Measurements from ENCODE around the gene KSR2.
"Not testable (repeated sequence)": the region's sequence is repeated elsewhere in the genome, so short reads cannot be mapped to it uniquely, and the experiment has no call there.

The KSR2 gene

DNA sequence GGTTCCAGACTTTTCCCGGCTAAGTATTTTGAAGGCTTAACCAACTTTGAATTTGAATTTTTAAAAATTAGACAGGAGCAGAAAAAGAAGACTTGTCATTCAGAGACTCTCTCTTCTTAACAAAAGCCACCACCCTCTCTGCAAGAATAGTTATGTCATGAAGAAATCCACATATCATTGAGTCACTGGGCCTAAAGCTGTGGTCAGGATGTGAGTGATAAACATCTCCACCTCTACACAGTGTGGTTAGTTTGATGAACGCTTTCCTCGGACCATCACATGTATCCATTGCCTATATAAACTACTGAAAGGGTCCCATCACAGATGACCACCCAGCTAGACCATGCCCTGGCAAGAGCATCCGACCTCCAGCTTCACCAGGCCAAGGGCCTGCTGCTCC, 226.1 kb downstream of the KSR2 start:
- DNase-seq = no peak

DNA sequence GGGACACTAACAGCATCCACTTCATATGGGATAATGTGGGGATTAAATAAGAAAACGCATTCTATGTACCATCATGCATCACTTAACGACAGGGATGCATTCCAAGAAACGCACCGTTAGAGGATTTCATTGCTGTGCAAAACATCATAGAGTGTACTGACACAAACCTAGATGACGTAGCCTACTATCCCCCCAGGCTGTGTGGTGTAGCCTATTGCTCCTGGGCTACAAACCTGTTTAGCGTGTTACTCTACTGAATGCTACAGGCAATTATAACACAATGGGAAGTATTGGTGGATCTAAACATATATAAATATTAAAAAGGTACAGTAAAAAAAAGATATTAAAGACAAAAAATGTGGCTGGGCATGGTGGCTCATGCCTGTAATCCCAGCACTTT, 230.6 kb downstream of the KSR2 start:
- no peak for DNase-seq

DNA sequence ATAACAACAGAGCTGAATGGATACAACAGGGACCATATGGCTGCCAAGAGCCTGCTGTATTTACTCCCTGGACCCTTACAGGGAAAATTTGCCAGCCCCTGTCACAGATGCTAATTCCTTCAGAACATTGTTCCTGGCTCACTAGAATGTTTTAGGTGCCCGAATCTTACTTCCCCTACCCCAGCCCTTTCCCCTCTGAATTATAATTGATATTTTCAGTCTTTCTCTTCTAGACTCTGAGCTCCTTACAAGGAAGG, 235.3 kb downstream of the KSR2 start:
- DNase-seq = no peak

DNA sequence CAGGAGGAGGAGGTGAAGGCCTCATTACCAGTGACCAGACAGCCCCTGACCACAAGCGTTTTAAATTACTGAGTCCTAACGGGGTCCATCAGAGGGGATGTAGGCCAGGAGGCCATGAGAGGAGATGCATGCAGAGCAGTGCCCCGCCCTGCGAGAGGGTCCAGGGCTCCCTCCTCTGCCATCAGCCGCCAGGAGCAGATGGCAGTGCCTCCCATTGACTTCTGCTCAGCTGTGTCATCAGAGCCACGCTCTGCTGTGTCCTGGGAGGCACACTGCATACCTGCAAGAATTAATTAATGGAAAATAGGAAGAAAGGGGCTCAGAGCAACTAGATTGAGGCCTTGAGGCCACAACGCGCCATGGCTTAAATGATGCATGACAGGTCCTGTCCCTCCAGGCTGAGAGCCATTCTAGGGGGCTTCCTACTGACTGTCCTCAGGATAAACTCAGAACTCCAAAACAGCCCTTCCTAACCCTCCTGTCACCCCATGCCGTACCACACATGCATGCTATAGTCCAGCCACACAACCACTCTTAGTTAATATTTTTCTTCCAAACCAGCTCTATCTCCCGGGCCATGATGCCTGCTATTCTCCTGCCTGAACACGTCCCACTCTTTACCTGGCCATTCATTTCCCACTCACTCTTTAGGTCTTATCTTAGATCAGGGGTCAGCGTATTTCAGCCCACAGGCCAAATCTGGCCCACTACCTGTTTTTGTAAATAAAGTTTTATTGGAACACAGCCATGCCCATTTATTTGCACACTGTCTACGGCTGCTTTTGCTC, 235.8 kb downstream of the KSR2 start:
- no peak for DNase-seq

DNA sequence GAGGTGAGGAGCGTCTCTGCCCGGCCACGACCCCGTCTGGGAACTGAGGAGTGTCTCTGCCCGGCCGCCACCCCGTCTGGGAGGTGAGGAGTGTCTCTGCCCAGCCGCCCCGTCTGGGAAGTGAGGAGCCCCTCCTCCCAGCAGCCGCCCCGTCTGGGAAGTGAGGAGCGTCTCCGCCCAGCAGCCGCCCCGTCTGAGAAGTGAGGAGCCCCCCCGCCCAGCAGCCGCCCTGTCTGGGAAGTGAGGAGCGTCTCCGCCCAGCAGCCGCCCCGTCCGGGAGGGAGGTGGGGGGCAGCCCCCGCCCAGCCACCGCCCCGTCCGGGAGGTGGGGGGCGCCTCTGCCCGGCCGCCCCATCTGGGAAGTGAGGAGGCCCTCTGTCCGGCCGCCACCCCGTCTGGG, 237.7 kb downstream of the KSR2 start:
- not testable (repeated sequence) for DNase-seq

DNA sequence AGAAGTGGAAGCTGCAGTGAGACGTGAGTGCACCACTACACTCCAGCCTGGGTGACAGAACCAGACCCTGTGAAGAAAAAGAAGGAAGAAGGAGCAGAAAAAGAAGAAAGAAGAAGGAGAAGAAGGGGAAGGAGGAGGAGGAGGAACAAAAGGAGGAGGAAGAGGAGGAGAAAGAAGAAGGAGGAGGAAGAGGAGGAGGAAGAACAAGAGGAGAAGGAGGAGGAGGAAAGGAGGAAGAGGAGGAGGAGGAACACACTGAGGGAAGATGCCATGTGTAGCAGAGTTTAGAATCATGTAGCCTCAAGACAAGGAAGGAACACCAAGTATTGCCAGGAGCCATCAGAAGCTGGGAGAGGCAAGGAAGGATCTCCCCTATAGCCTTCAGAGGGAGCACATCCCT, 241.5 kb downstream of the KSR2 start:
- DNase-seq = no peak

DNA sequence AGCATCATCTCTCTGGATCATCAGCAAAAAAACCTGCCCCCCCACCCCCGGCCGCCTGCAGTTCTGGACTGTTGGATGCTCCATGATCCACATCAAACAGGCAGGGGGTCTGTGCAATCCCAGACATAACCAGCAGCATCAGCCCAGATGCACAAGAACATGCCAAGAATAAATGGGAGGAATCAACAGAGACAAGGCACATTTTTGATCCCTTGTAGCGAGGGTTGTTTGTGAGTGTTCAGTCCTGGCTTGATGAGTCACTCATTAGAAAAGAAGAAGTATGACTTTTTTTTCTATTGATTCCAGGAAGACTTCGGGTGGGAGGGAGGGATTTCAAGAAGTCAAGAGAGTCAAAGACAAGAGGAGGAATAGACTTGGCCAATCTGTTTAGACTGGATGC, 244.2 kb downstream of the KSR2 start:
- DNase-seq = peak; percentile 5

DNA sequence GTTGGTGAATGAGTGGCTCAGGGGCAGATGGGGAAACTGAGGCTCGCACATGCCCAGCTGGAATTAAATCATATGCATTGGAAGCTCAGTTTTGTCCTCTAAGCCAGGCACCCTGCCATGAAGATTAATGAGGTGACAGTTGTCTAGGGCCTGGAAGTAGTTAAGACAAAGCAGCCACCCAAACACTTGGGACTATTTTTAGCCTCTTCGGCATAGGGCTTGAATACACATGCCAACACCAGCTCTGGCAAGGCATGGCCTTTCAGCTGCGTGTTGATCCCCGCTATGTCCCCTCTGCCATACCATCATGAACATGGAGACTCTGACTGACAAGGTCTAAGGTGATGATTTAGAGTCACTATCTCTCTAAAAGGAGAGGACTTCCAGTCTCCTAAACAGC, 250.2 kb downstream of the KSR2 start:
- DNase-seq = no peak

DNA sequence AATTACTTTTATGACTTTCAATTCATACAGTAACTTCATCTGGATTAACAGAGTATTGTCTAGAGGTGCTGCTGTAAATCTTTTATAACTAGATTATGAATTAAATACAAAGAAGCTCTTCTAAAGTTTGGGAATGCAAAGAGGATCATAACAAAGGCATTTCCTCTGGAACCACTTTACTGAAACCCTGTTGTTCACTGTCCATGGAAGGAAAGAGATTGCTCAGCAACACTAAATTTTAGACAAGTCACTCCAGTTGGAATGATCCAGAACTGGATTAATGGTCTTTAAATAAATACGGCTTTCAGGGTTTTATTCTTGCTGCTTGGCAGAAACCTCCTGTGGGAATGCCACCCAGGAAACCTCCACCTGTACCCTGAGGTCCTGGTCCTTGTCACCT, 250.6 kb downstream of the KSR2 start:
- DNase-seq = no peak

DNA sequence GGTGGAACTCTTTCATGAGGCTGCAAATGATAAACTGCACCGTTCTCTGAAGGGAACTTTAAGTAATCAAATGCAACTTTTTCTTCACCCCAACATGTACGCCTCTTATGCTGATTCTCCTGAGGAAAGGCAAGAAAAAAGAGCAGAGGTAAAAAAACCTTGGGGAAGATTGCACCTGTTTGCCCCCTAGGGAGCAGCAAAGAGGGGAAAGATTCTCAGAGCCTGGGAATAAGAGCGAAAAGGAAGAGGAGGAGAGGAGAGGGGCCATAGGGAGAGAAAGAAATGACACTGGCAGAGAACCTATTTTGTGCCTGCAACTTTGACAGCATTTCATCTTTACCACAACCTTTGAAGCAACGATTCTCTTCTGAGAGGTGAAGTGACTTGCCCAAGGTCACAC, 254.6 kb downstream of the KSR2 start:
- DNase-seq = no peak

DNA sequence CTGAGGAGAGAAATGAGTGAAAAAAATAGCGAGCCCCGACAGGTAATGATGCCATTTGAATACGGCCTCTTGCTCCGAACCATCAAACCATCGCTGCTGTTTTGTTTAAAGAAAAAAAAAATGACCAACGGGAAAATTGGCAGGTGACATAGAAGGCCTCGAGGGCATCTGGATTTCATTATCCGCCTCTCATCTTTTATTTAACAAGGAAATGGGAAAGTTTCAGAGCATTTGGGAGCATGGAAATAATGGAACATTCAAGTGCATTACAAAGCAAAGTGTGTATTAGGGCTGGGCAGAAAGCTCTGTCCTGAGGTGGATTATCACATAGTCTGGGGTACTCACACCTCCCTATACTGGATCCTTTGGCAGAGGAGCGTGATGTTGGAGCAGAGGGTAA, 258.7 kb downstream of the KSR2 start:
- DNase-seq = no peak

DNA sequence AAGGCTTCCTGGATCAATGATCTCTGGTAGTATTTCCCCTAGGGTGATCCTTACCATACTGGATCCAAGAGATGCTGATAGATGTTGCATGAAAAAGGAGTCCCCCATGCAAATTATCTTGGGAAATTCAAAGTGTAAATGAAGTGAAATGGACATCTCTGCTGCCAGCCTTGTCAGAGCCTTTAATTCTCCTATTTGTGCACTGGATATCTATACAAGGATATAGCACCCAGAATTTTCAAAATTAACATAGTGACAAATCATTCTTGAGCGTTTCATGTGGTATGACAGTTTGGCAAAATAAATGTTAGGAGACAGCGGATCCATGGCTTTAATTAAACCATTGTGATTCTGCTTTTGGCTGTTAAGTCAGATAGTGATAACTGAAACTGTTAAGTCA, 260.9 kb downstream of the KSR2 start:
- no peak for DNase-seq

DNA sequence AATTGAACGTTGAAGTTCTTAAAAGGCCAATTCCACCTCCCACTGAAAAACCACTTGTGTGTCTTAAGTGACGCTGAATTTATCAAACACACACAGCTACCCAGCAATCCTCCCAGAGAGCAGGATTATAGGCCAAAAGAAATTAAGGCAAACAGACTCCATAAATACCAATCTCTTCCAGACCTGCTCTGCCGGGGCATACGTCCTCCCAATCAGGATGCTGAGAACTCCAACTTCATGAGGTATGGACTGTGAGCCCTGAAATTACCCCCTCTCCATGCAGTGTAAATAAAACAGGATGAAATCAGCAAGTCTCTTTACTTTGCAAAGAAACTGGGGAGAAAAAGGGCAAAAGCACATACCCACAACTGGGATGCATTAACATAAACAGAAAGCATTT, 265.2 kb downstream of the KSR2 start:
- DNase-seq = no peak

DNA sequence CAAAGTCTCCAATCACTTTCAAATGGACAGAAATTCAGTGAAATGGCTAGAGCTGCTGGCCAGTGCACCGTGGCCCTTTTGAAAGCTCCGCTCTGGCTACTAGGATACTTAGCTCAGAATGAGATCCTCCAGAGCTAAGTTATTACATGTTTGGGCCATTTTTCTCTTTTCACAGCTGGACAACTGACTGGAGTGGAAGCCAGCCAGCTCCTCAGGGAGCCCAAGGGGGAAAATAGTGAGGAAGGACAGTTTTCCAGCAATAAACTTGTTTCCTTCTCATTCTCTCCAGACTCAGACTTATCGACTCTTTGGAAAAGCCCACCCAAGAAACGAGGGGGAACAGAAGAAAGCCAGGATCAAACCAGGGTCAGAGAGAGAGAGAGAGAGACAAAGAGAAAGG, 266.0 kb downstream of the KSR2 start:
- no peak for DNase-seq

DNA sequence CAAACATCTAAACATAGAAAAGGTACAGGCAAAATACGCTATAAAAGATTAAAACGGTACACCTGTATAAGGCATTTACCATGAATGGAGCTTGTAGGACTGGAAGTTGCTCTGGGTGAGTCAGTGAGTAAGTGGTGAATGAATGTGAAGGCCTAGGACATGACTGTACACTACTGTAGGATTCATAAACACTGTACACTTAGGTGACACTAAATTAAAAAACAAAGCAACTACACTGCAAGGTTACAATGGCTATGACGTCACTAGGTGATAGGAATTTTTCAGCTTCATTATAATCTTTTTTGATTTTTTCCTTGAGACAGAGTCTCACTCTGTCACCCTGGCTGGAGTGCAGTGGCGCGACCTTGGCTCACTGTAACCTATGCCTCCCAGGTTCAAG, 269.2 kb downstream of the KSR2 start:
- no peak for DNase-seq

DNA sequence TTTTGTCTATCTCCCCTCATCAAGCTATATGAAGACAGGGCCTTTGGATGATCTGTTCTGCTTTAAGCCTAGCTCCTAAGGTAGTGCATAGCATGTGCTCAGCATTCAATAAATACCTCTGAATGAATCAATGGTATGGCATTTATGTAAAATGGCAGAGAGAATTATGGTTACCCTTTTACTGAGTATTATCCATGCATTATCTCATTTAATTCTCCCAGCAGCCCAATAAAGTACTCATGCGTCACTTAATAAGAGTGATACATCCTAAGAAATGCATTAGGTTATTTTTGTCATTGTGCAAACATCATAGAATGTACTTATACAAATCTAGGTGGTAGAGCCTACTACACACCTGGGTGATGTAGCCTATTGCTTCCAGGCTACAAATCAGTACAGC, 269.7 kb downstream of the KSR2 start:
- no peak for DNase-seq

DNA sequence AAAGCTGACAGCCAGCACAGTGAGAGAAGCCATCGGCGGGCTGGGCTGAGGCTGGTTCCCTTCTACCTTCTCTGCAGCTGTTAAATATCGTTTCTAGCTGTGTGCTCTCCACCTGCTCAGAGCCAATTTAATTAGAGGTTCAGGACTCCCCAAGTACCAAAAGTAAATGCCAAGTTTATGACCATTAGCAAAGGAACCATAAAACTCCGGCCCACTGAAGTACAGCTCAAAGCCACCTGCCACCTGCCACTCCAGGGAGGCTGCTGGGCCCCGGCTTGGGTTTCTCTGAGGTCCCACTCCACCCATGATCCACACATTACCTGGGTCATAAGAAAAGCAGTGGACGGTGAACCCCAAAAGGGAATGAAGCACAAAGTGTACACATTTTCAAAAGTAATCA, 272.8 kb downstream of the KSR2 start:
- no peak for DNase-seq

DNA sequence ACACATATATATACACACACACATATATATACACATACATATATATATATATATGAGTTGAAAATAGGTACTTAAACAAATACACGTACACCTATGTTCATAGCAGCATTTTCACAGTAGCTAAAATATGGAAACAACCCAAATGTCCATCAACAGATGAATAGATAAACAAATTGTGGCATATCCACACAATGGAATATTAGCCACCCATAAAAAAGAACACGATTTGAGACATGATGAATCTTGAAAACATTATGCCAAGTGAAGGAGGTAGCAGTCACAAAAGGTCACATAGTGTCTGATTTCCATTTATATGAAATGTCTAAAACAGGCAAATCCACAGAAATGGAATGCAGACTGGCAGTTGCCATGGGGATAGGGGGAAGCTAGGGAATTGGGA, 276.3 kb downstream of the KSR2 start:
- DNase-seq = no peak

DNA sequence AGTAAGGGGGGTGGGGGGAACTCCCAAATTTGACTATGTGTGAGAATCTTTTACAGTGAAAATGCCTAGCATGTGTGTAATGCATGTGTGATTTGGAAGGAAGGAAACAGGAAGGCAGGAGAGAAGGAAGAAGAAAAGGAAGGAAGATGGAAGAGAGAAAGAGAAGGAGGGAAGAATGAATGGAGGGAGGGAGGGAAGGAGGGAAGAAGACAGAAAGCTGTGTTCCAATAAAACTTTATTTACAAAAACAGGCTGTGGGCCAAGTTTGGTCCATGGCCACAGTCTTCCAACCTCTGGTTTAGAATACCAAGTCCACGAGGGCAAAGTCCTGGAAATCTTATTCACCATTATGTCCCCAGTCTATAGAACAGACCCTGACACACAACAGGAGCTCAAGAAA, 278.9 kb downstream of the KSR2 start:
- no peak for DNase-seq

DNA sequence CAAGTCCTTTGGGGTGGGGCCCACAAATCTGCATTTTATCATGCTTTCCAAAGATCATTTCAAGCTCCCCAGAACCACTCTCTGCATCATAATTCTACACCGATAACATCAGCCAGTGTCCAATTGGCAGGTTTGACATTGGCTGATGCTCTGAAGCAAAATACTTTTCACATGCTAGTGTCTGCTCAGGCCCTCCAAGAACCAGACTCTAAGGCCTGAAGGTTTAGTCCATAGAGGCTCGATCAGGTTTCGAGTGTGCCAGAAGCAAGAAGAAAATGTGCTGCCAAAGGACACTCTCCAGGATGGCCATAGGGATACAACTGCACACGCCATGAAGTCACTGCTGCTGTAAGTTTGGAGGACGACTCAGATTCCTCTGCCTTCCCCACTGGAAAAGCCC, 280.3 kb downstream of the KSR2 start:
- no peak for DNase-seq

DNA sequence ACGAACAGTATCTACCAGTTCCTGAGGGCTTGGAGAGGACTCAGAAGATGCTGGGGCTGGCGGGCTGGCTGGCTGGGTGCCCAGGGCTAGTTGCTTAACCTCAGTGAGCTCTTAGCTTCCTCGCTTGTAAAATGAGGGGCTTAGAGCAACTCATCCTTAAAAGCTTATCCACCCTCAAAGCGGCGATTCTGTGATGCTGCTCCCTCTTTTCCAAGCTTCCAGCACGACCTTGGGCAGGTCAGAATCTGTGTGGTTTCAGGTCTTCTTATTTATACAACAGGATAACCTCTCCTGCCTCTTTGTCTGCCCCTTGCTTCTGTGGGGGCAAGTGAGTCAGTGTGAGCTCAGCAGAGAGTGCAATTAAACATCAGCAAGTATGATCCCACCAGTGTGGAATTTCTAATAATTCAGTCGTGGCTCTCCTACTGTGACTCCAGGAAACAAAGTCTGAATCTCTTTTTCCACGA, 281.8 kb downstream of the KSR2 start:
- DNase-seq = no peak

DNA sequence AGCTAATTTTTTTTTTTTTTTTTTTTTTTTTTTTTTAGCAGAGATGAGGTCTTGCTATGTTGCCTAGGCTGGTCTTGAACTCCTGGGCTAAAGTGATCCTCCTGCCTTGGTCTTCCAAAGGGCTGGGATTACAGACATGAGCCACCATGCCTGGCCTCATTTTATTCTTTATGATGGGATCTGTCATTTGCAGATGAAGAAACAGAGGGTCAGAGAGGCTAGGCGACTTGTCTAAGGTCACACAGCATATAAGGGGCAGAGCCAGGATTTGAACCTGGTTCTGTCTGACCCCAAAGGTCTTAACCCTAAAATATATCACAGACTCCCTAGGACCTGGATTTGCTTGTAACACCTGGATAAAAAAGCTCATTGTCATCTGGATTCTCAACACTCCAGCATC, 282.6 kb downstream of the KSR2 start:
- DNase-seq = no peak

DNA sequence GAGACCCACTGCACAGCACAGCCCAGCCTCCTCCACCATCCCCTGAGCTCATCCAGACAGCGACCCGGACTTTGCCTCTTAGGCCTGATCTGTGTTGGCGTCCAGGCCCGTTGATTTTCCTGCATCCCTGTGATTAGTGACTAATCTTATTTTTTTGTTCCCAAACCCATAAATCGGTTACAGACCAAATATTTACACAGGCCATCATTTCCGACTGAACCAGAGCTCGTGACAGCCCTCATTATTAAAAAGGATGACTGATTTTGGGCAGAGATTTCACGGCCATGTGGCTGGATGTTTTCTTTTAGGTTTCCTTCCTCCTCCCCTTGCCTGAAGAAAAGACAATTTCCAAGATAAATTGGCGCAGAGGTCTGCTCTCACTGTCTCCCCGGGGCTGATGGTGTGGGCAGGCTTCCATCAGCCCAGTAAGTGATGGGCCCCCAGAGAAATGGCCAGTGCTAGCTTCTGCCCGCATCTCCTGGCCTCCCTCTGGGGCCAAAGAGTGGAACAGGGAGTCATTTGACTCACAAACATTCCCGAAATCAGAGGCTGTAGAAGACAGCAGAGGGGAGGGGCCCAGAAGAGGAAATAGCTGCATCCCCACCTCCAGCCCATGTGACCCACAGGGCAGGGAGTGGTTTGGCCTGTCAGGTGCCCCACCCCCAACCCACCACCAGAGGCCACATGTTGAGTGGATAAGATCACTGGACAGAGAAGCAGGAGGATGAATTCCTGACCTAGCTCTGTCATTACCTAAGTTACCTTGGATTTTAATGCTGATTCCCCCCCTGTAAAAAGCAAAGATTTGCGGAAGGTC, 283.5 kb downstream of the KSR2 start:
- DNase-seq = peak; percentile 8

DNA sequence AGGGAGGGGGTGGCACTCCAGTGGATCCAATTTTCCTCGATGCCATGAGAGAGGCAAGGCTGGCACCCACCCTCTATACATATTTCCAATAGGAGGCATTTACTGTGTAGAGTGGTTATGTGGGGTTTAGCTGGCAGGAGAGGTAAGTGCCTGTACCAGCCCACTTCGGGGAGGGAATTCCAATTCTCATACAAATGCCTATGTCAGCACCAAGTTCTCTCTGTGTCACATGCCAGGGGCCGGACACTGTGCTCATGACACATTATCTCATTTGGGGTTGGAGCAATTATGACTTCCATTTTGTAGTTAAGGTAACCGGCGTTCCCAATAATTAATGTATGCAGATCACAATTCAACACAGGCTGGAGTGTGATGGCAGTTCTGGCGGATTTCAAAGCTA, 284.3 kb downstream of the KSR2 start:
- no peak for DNase-seq

DNA sequence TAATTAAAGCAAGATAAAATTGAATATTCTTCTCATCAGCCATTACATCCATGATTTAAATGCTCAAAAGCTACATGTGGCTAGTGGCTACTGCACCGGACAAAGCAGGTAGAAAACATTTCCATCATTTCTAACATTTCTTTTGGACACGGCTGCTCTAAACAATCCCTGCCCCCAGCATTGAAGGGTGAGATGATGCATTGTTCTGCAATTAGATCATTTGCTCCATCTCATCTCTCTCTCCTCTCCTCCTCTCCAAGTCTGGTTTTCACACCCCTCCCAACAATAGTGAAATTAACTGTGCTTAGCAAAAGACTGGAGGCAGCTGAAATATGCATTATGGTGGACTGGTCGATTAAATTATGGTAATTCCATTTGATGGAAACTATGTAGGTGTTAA, 288.5 kb downstream of the KSR2 start:
- DNase-seq = no peak

Measured in suppressor macrophage treated with lipopolysaccharide for 4 hours (primary cell).